Transverse colon (tissue), 3 donors: ENCODE data around the gene MYRF.

Experiments used
- EP300 ChIP-seq: sonication (generic); formaldehyde crosslinking; IDR thresholded peaks from one replicate; pipeline ENCODE4 v1.6.1; 2017; ENCODE audit warnings: antibody characterized with exemption, low read depth
- TF ChIP-seq, protein P1 (sequence below), 5 experiments: fragments of 200-600 bp in 3 of 5; fragments of 450-650 bp in 2 of 5; sonication (generic) in 3 of 5; IDR thresholded peaks; 1 replicate in 2 of 5; 2 replicates in 3 of 5; pipeline ENCODE4 v1.5.1; 2016 to 2017; ENCODE audit warnings: antibody characterized with exemption in 5 of 5, inconsistent platforms in 3 of 5, mild to moderate bottlenecking in 2 of 5, moderate library complexity in 1 of 5

DNA sequence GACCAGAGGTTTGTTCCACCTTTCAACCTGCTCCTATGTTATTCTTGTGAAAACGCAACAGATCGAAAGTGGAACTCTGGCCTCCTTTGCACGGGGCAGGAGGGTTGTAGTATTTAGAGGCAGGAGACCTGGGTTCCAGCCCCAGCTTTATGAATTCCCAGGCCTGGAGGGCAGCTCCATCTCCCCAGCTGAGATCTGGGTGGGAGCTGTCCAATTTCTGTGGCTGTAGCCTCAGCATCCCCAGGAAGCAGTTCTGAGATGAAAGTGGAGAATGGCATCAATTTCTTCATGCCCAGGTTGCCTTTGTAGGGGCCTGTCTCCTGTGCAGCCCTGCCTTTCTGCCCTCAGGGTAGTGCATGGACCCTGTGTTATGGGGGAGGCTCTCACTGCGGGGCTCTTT is 79.8 kb downstream of the MYRF start:
- TF ChIP-seq, protein P1, sequence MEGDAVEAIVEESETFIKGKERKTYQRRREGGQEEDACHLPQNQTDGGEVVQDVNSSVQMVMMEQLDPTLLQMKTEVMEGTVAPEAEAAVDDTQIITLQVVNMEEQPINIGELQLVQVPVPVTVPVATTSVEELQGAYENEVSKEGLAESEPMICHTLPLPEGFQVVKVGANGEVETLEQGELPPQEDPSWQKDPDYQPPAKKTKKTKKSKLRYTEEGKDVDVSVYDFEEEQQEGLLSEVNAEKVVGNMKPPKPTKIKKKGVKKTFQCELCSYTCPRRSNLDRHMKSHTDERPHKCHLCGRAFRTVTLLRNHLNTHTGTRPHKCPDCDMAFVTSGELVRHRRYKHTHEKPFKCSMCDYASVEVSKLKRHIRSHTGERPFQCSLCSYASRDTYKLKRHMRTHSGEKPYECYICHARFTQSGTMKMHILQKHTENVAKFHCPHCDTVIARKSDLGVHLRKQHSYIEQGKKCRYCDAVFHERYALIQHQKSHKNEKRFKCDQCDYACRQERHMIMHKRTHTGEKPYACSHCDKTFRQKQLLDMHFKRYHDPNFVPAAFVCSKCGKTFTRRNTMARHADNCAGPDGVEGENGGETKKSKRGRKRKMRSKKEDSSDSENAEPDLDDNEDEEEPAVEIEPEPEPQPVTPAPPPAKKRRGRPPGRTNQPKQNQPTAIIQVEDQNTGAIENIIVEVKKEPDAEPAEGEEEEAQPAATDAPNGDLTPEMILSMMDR (IDR thresholded peaks at IDR 0.05) = no peak
- TF ChIP-seq EP300 = no peak
